Umbilical cord (tissue), 2 donors: Measurements from ENCODE around the gene KPNA3. TPM values are rescaled to one million over a fixed set of nuclear protein-coding genes. Genes with fewer than 3 reads are reported as not detected.
"Not testable (repeated sequence)": the region's sequence is repeated elsewhere in the genome, so short reads cannot be mapped to it uniquely, and the experiment has no call there.

Source experiments
- DNase-seq: peaks from one replicate; pipeline ENCODE4 v3.0.0-alpha.2; 2015; ENCODE audit warnings: low spot score
- total RNA-seq: library from RNA; depleted of rRNA; stranded (reverse); fragments of >200 nt; gene quantifications from one replicate; pipeline ENCODE4 v1.2.3, GENCODE V29; 2014; ENCODE audit warnings: low replicate concordance; ENCODE audit not compliant: insufficient read depth

KPNA3 gene
- 44.3 TPM for total RNA-seq

- DNase-seq = peak; percentile 99
Observed at GRCh38 chr13:49792550-49793324, at the start of gene KPNA3. TSS of gene KPNA3 (minus strand) at chr13:49792682. CDS start at chr13:49792506, 176 bp downstream.

GRCh38 chr13:49841964-49842363 is 49.5 kb upstream of the KPNA3 start:
- DNase-seq = no peak

GRCh38 chr13:49840675-49841074 is 48.2 kb upstream of the KPNA3 start:
- no peak for DNase-seq

- no peak for DNase-seq
Observed at GRCh38 chr13:49840266-49840665, 47.8 kb upstream of the KPNA3 start.

- DNase-seq = peak; percentile 15
Observed at GRCh38 chr13:49838989-49839388, 46.5 kb upstream of the KPNA3 start.

GRCh38 chr13:49836516-49836915 is 44.0 kb upstream of the KPNA3 start:
- DNase-seq = no peak

GRCh38 chr13:49833402-49833801 is 40.9 kb upstream of the KPNA3 start:
- no peak for DNase-seq

- DNase-seq = no peak
Observed at GRCh38 chr13:49831455-49831854, 39.0 kb upstream of the KPNA3 start.

- DNase-seq = no peak
Observed at GRCh38 chr13:49830721-49831120, 38.2 kb upstream of the KPNA3 start.

- no peak for DNase-seq
Observed at GRCh38 chr13:49829715-49830114, 37.2 kb upstream of the KPNA3 start.

- no peak for DNase-seq
Observed at GRCh38 chr13:49828453-49828852, 36.0 kb upstream of the KPNA3 start.

GRCh38 chr13:49827891-49828290 is 35.4 kb upstream of the KPNA3 start:
- no peak for DNase-seq

- no peak for DNase-seq
Observed at GRCh38 chr13:49827336-49827735, 34.9 kb upstream of the KPNA3 start.

- DNase-seq = no peak
Observed at GRCh38 chr13:49821216-49822009, 28.9 kb upstream of the KPNA3 start.

- DNase-seq = no peak
Observed at GRCh38 chr13:49820591-49821215, 28.2 kb upstream of the KPNA3 start.

GRCh38 chr13:49816047-49816446 is 23.6 kb upstream of the KPNA3 start:
- not testable (repeated sequence) for DNase-seq

GRCh38 chr13:49814551-49815270 is 22.2 kb upstream of the KPNA3 start:
- DNase-seq = no peak

- no peak for DNase-seq
Observed at GRCh38 chr13:49812812-49813211, 20.3 kb upstream of the KPNA3 start.

GRCh38 chr13:49811527-49811908 is 19.0 kb upstream of the KPNA3 start:
- no peak for DNase-seq

GRCh38 chr13:49810567-49811526 is 18.4 kb upstream of the KPNA3 start:
- DNase-seq = peak; percentile 80

GRCh38 chr13:49807681-49808080 is 15.2 kb upstream of the KPNA3 start:
- no peak for DNase-seq
